GM12892 (cell line): ENCODE measurements around the gene ASIC2.

Experiments
- POLR2A ChIP-seq: IDR thresholded peaks from 2 replicates; pipeline ENCODE4 v1.6.1; 2011; ENCODE audit warnings: low read depth, low read length, control low read depth
- POLR2AphosphoS5 ChIP-seq: IDR thresholded peaks from 2 replicates; pipeline ENCODE4 v1.6.1; 2011; ENCODE audit warnings: low read depth, low read length, control low read depth
- TAF1 ChIP-seq: IDR thresholded peaks from 2 replicates; pipeline ENCODE4 v1.6.1; 2011; ENCODE audit warnings: low read depth, mild to moderate bottlenecking, control low read depth, low read length, borderline replicate concordance

- no peak for TF ChIP-seq POLR2AphosphoS5
- TF ChIP-seq TAF1 = no peak
- no peak for TF ChIP-seq POLR2A
These were observed 273.8 kb downstream of the ASIC2 start for GRCh38 chr17:33019161-33019890.
